ENCODE measurements around the gene CXCR2.

The CXCR2 gene

GRCh38 chr2:218130377-218130776, 4.5 kb downstream of the CXCR2 start:
- TF ChIP-seq SIN3A (IDR thresholded peaks at IDR 0.05; ENCODE audit: borderline replicate concordance, insufficient read depth, low read length) (no peak), POLR2AphosphoS5 (IDR thresholded peaks at IDR 0.05; ENCODE audit: low read depth, low read length) (no peak), FOXP2 (optimal IDR thresholded peaks at IDR 0.05; ENCODE audit: borderline replicate concordance, extremely low read depth, extremely low read length, insufficient read depth) (no peak), TAF1 (IDR thresholded peaks at IDR 0.05; ENCODE audit: borderline replicate concordance, insufficient read depth, low read length) (no peak)
- TF ChIP-seq, protein P1, sequence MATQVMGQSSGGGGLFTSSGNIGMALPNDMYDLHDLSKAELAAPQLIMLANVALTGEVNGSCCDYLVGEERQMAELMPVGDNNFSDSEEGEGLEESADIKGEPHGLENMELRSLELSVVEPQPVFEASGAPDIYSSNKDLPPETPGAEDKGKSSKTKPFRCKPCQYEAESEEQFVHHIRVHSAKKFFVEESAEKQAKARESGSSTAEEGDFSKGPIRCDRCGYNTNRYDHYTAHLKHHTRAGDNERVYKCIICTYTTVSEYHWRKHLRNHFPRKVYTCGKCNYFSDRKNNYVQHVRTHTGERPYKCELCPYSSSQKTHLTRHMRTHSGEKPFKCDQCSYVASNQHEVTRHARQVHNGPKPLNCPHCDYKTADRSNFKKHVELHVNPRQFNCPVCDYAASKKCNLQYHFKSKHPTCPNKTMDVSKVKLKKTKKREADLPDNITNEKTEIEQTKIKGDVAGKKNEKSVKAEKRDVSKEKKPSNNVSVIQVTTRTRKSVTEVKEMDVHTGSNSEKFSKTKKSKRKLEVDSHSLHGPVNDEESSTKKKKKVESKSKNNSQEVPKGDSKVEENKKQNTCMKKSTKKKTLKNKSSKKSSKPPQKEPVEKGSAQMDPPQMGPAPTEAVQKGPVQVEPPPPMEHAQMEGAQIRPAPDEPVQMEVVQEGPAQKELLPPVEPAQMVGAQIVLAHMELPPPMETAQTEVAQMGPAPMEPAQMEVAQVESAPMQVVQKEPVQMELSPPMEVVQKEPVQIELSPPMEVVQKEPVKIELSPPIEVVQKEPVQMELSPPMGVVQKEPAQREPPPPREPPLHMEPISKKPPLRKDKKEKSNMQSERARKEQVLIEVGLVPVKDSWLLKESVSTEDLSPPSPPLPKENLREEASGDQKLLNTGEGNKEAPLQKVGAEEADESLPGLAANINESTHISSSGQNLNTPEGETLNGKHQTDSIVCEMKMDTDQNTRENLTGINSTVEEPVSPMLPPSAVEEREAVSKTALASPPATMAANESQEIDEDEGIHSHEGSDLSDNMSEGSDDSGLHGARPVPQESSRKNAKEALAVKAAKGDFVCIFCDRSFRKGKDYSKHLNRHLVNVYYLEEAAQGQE (IDR thresholded peaks at IDR 0.05; ENCODE audit: insufficient read depth in 1 of 2, low read depth in 2 of 2, low read length in 2 of 2): no peak

DNA sequence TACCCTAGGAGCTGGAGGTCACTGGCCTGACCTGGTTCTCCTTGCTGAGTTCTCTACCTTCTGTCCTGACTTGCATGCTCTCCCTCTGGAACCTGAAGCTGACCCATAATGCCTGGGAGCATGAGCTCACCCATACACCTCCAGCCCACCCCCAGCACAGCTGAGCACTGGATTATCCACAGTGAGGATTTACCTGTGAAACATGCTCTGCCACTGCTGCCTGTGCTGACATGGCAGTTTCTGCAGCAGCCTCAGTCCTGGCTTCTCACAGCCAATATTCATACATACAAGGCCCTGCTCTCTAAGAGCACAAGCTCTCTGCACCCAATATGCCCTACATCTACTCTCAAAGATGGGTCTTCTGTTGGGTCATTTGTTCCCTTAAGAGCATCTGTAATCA, 5.0 kb downstream of the CXCR2 start:
- TF ChIP-seq POLR2AphosphoS5 (IDR thresholded peaks at IDR 0.05; ENCODE audit: low read depth, low read length) (no peak), TAF1 (IDR thresholded peaks at IDR 0.05; ENCODE audit: borderline replicate concordance, insufficient read depth, low read length) (no peak), SIN3A (IDR thresholded peaks at IDR 0.05; ENCODE audit: borderline replicate concordance, insufficient read depth, low read length) (no peak), FOXP2 (optimal IDR thresholded peaks at IDR 0.05; ENCODE audit: borderline replicate concordance, extremely low read depth, extremely low read length, insufficient read depth) (no peak)
- TF ChIP-seq, protein P1 (IDR thresholded peaks at IDR 0.05; ENCODE audit: insufficient read depth in 1 of 2, low read depth in 2 of 2, low read length in 2 of 2): no peak

GRCh38 chr2:218137514-218137913, 11.7 kb downstream of the CXCR2 start:
- TF ChIP-seq, protein P1 (IDR thresholded peaks at IDR 0.05; ENCODE audit: insufficient read depth in 1 of 2, low read depth in 2 of 2, low read length in 2 of 2): no peak
- TF ChIP-seq SIN3A (IDR thresholded peaks at IDR 0.05; ENCODE audit: borderline replicate concordance, insufficient read depth, low read length) (no peak), TAF1 (IDR thresholded peaks at IDR 0.05; ENCODE audit: borderline replicate concordance, insufficient read depth, low read length) (no peak), FOXP2 (optimal IDR thresholded peaks at IDR 0.05; ENCODE audit: borderline replicate concordance, extremely low read depth, extremely low read length, insufficient read depth) (no peak), POLR2AphosphoS5 (IDR thresholded peaks at IDR 0.05; ENCODE audit: low read depth, low read length) (no peak)

DNA sequence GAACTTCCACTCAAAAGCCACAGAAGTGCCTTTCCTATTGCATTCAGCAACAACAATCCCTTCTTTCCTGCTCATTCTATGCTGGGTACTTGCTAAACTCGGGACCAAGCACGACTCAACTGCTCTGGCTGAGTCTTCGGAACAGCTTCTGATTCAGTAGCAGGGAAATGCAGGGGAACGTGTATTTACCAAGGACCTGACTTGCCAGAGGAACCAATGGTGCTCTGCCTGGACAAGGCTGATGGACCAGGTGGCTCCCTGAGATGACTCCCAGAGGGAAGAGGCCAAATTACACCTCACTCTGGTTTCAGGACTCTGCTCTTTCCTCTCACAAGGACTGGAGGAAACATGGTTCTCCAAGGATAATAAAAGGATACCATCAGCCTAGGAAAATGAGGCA, 12.2 kb downstream of the CXCR2 start:
- TF ChIP-seq FOXP2 (optimal IDR thresholded peaks at IDR 0.05; ENCODE audit: borderline replicate concordance, extremely low read depth, extremely low read length, insufficient read depth) (no peak), POLR2AphosphoS5 (IDR thresholded peaks at IDR 0.05; ENCODE audit: low read depth, low read length) (no peak), SIN3A (IDR thresholded peaks at IDR 0.05; ENCODE audit: borderline replicate concordance, insufficient read depth, low read length) (no peak), TAF1 (IDR thresholded peaks at IDR 0.05; ENCODE audit: borderline replicate concordance, insufficient read depth, low read length) (no peak)
- TF ChIP-seq, protein P1 (IDR thresholded peaks at IDR 0.05; ENCODE audit: insufficient read depth in 1 of 2, low read depth in 2 of 2, low read length in 2 of 2): no peak

- TF ChIP-seq, protein P1 (IDR thresholded peaks at IDR 0.05; ENCODE audit: insufficient read depth in 1 of 2, low read depth in 2 of 2, low read length in 2 of 2): no peak
- TF ChIP-seq POLR2AphosphoS5 (IDR thresholded peaks at IDR 0.05; ENCODE audit: low read depth, low read length): no peak
- no peak for TF ChIP-seq SIN3A (IDR thresholded peaks at IDR 0.05; ENCODE audit: borderline replicate concordance, insufficient read depth, low read length)
- no peak for TF ChIP-seq TAF1 (IDR thresholded peaks at IDR 0.05; ENCODE audit: borderline replicate concordance, insufficient read depth, low read length)
- no peak for TF ChIP-seq FOXP2 (optimal IDR thresholded peaks at IDR 0.05; ENCODE audit: borderline replicate concordance, extremely low read depth, extremely low read length, insufficient read depth)
Observed at GRCh38 chr2:218145124-218145523, 19.3 kb downstream of the CXCR2 start.

Data from PFSK-1 (cell line).